MCF 10A (cell line): ENCODE data around the gene ITGA2. TPM values are rescaled to one million over a fixed set of nuclear protein-coding genes. Genes with fewer than 3 reads are reported as not detected.

Source experiments
- BruUV-seq: library from RNA; stranded (reverse); fragments of 400-500 nt; replicated peaks from 2 replicates; lab custom pipeline; 2021; lab: Mats Ljungman, UMichigan
- CTCF ChIA-PET: fragments of 300-600 bp; sonication (Branson Sonifier 250); formaldehyde crosslinking; extraction: SDS; loops from one replicate; lab custom pipeline; 2021; ENCODE audit warnings: antibody characterized with exemption, inconsistent platforms; lab: Yijun Ruan, JAX
- POLR2A ChIA-PET: fragments of 300-600, 350-650 bp; sonication (Branson Sonifier 250); formaldehyde crosslinking; extraction: SDS; loops from one replicate; lab custom pipeline; 2020; ENCODE audit warnings: antibody characterized with exemption, inconsistent platforms; lab: Yijun Ruan, JAX
- DNase-seq: peaks from one replicate; pipeline ENCODE4 v3.0.0-alpha.2; 2018; ENCODE audit not compliant: unreplicated experiment
- H3K27ac Mint-ChIP-seq: one replicate; pipeline ENCODE4 v1.8.0; 2022; ENCODE audit warnings: mild to moderate bottlenecking, low read depth, mixed read lengths; ENCODE audit not compliant: unreplicated experiment
- H3K27me3 Mint-ChIP-seq: one replicate; pipeline ENCODE4 v1.8.0; 2022; ENCODE audit warnings: mixed read lengths; ENCODE audit not compliant: insufficient read depth, unreplicated experiment
- H3K36me3 Mint-ChIP-seq: one replicate; pipeline ENCODE4 v1.8.0; 2022; ENCODE audit warnings: mild to moderate bottlenecking, moderate library complexity, mixed read lengths; ENCODE audit not compliant: insufficient read depth, unreplicated experiment
- H3K4me1 Mint-ChIP-seq: one replicate; pipeline ENCODE4 v1.8.0; 2022; ENCODE audit warnings: mixed read lengths; ENCODE audit not compliant: insufficient read depth, unreplicated experiment
- H3K4me3 Mint-ChIP-seq: one replicate; pipeline ENCODE4 v1.8.0; 2022; ENCODE audit warnings: mild to moderate bottlenecking, moderate library complexity, mixed read lengths; ENCODE audit not compliant: unreplicated experiment
- H3K9me3 Mint-ChIP-seq: one replicate; pipeline ENCODE4 v1.8.0; 2022; ENCODE audit warnings: mixed read lengths; ENCODE audit not compliant: unreplicated experiment
- intact Hi-C: fragments of 100-400 bp; cut with micrococcal nuclease; formaldehyde crosslinking; loops from 2 replicates; pipeline ENCODE4 v1.14.1; 2022
- total RNA-seq: library from RNA; stranded (reverse); gene quantifications from 2 replicates; pipeline ENCODE4 v1.2.3, GENCODE V29; 2022
- TF ChIP-seq, protein P1 (sequence below): fragments of 200-600 bp; IDR thresholded peaks from one replicate; pipeline ENCODE4 v1.8.0; 2022; ENCODE audit warnings: antibody characterized with exemption, mild to moderate bottlenecking; ENCODE audit not compliant: unreplicated experiment

Gene ITGA2
- total RNA-seq, 1 experiment from 2014 or later: 16.8 TPM

GRCh38 chr5:53041071-53041692, 52.0 kb downstream of the ITGA2 start:
- ChIA-PET CTCF (interaction anchor here (2.9 kb wide), 1 partner anchor 92 kb away, joined by 23 read pairs; no protein-coding TSS in a partner anchor), POLR2A (interaction anchor here (1.1 to 3.4 kb wide), 5 partner anchors 10 to 52 kb away, joined by 3 to 26 read pairs (median 6); partner anchors contain the start of gene ITGA2)
- Mint-ChIP-seq H3K27ac (no peak overlapping the region), H3K4me3 (no peak overlapping the region), H3K4me1 (peaks cover 32% of the 10 kb centered on the region), H3K36me3 (peaks cover 5% of the 10 kb centered on the region), H3K9me3 (no peaks in the 10 kb centered on the region), H3K27me3 (no peaks in the 10 kb centered on the region)
- intact Hi-C loops: no loop called here
- DNase-seq: no peak
- TF ChIP-seq, protein P1, sequence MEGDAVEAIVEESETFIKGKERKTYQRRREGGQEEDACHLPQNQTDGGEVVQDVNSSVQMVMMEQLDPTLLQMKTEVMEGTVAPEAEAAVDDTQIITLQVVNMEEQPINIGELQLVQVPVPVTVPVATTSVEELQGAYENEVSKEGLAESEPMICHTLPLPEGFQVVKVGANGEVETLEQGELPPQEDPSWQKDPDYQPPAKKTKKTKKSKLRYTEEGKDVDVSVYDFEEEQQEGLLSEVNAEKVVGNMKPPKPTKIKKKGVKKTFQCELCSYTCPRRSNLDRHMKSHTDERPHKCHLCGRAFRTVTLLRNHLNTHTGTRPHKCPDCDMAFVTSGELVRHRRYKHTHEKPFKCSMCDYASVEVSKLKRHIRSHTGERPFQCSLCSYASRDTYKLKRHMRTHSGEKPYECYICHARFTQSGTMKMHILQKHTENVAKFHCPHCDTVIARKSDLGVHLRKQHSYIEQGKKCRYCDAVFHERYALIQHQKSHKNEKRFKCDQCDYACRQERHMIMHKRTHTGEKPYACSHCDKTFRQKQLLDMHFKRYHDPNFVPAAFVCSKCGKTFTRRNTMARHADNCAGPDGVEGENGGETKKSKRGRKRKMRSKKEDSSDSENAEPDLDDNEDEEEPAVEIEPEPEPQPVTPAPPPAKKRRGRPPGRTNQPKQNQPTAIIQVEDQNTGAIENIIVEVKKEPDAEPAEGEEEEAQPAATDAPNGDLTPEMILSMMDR: no peak
- BruUV-seq: no TSS peak

- CTCF ChIA-PET: interaction anchor here (0.6 to 2.9 kb wide), 2 partner anchors 8 to 93 kb away, joined by 4 to 23 read pairs; no protein-coding TSS in a partner anchor
- H3K27ac Mint-ChIP-seq: no peak overlapping the region
- intact Hi-C loops: no loop called here
- H3K36me3 Mint-ChIP-seq: peaks cover 5% of the 10 kb centered on the region
- TF ChIP-seq, protein P1: no peak
- no peak for DNase-seq
- no TSS peak for BruUV-seq
- no peaks in the 10 kb centered on the region for H3K9me3 Mint-ChIP-seq
- H3K4me1 Mint-ChIP-seq: peaks cover 26% of the 10 kb centered on the region
- POLR2A ChIA-PET: interaction anchor here (1.3 to 2.3 kb wide), 3 partner anchors 10 to 53 kb away, joined by 5 to 9 read pairs (median 6); partner anchors contain the start of gene ITGA2
- H3K27me3 Mint-ChIP-seq: no peaks in the 10 kb centered on the region
- no peak overlapping the region for H3K4me3 Mint-ChIP-seq
Measured at GRCh38 chr5:53041740-53042139, 52.6 kb downstream of the ITGA2 start.

- DNase-seq: no peak
- Mint-ChIP-seq H3K4me3 (no peak overlapping the region), H3K27me3 (no peaks in the 10 kb centered on the region), H3K27ac (no peak overlapping the region), H3K4me1 (peaks cover 6% of the 10 kb centered on the region), H3K9me3 (no peaks in the 10 kb centered on the region), H3K36me3 (peaks cover 6% of the 10 kb centered on the region)
- intact Hi-C loops: no loop called here
- TF ChIP-seq, protein P1: no peak
- BruUV-seq: no TSS peak
- ChIA-PET CTCF (interaction anchor here (0.6 to 0.8 kb wide), 4 partner anchors 12 to 353 kb away, joined by 3 to 4 read pairs (median 4); no protein-coding TSS in a partner anchor), POLR2A (interaction anchor here (0.7 kb wide), 1 partner anchor 48 kb away, joined by 3 read pairs; no protein-coding TSS in a partner anchor)
Measured at GRCh38 chr5:53045263-53045662, 56.1 kb downstream of the ITGA2 start.

- H3K4me3 Mint-ChIP-seq: no peak overlapping the region
Measured at GRCh38 chr5:53048248-53048647, 59.1 kb downstream of the ITGA2 start.

More at GRCh38 chr5:53048248-53048647, 59.1 kb downstream of the ITGA2 start:
- ChIA-PET POLR2A (interaction anchor here (1.3 kb wide), 1 partner anchor 59 kb away, joined by 4 read pairs; the partner anchor contains the start of gene ITGA2), CTCF (interaction anchor here (0.7 to 2.8 kb wide), 4 partner anchors 9 to 100 kb away, joined by 3 to 12 read pairs (median 4); no protein-coding TSS in a partner anchor)
- Mint-ChIP-seq H3K9me3 (no peaks in the 10 kb centered on the region), H3K27ac (no peak overlapping the region), H3K4me1 (no peaks in the 10 kb centered on the region), H3K36me3 (peaks cover 6% of the 10 kb centered on the region), H3K27me3 (no peaks in the 10 kb centered on the region)
- TF ChIP-seq, protein P1: no peak
- no peak for DNase-seq
- intact Hi-C loops: no loop called here
- no TSS peak for BruUV-seq
